G401 (cell line): ENCODE data around the gene NOX5. TPM values are rescaled to one million over a fixed set of nuclear protein-coding genes. Genes with fewer than 3 reads are reported as not detected.

Experiments
- DNase-seq: peaks from one replicate; pipeline ENCODE4 v3.0.0-alpha.2; 2015; ENCODE audit warnings: low spot score
- in situ Hi-C: cut with HindIII; loops from 2 replicates; pipeline ENCODE4 v1.10.0; 2016; ENCODE audit warnings: low sequenced_read_pairs, mixed read lengths
- total RNA-seq: library from RNA; depleted of rRNA; stranded (reverse); fragments of >200 nt; shearing (Covaris generic); gene quantifications from 2 replicates; pipeline ENCODE4 v1.2.3, GENCODE V29; 2014

Gene NOX5
- total RNA-seq, 1 experiment from 2014 or later = not detected

DNA sequence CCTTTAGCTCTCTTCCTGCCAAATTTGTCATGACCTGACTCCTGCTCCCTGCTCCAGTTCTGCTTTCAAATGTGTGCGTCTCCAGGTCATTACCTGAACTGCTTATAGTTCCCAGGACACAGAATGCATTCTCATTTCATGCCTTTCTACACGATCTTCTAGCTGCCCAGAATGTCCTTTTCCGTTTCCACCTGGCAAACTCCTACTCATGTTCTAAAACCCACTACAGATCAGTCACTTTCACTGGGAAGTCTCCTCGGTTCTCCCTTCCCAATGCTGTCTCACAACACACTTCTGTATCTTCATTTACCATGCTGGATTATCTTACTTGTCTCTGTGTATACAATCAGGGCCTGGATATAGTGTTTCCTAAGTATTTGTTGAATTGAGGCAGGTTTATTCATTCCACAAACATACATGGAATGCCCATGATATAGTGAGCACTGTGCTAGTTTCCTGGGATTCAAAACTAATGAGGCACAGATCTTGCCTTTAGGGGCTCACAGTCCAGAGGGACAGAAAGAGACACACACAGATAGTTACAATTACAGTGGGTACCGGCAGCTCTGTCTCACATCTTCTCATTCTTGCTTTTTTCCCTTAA is 1.6 kb upstream of the NOX5 start:
- in situ Hi-C loops = no loop called here
- no peak for DNase-seq

DNA sequence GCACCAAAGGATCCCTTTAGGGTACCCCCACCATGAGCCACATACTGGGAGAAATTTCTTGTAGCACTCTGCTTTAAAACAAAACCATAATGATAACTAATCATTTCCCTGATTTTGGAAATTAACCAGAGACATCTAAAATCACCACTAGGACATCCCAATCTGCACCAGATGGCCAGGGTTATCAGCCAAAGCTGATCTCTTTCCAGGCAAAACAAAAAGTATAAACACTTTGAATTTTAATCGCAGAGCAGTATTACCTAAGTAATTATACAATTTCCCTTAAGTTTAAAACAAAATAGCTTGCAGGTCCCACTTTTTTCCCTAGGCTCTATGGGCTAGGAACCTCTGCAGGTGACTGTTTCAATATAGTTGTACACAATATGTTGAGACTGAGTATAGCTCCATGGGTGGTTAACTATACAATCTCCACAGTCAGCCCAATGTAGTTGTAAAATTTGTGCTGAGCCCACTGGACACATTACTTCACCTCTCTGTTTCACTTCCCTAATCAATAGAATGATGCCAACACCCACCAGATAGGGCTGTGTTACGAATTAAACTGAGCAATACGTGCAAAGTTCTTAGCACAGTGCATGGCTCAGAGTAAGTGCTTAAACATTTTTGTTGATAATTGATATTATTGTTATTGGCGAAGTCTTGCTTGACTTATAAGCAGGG is 629 bp upstream of the NOX5 start:
- peak; percentile 27 for DNase-seq
- in situ Hi-C loops = no loop called here

DNA sequence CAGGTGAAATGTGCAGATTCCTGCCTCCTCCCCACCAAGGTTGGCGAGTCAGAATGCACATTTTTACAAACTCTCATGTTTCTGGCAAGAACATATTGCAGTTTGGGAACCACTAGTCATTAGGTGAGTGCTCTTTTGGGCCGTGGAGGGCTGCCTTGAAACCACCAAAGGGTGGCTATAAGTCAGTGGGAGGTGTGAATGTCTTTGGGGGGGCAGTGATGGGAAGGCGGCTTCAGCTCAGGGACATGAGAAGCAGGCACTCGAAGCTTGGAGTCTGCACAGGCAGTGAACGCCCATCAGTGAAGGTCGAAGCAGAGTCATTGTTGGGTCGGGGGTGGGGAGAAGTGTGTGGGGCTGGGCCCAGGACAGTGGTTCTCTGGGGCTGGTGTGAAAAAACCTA is 1.1 kb downstream of the NOX5 start:
- in situ Hi-C loops = no loop called here
- DNase-seq = no peak

DNA sequence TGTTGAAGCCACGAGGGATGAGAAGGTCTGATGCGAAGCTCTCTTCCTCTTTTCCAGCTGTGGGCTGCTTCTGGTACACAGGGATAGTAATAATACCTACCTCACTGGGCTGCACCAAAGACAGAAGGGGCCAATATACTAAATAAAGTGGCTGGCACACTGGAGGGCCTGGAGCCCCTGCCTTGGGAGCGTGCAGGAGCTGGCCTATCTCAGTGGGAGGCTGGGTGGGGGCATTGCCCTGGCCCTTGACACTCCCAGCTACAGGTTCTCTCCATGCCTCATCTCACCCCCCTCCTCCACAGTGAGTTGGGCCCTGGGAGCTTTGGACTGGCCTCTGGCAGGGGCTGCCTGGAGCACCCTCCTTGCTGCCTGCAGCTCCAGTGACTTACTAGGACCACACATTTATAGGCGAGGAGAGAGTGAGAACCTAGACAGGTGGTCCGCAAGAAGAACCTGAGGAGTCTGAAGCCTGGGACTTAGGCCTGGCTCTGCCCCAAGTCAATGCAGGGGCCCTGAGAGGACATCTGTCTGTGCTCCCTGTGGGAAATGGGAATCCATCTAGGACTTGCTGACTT is 1.6 kb downstream of the NOX5 start:
- DNase-seq = no peak
- in situ Hi-C loops = no loop called here

DNA sequence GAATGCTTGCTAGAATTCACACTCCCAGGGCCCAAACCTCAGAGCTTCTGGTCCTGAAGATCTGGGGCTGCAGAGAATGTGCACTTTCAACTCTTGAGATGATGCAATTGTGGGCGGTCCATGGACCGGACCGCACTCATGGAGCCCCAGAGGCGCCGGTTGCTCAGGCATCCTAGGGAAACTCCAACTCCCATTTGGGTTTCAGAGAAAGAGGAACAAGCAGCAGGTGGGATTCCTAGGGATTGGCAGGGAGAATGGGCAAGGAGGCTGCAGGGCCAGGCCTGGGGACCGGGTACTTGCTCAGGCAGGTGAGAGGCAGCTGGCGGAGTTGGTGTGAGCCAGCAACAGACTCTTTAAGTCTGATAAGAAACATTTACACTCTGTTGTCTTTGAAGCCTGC is 3.5 kb downstream of the NOX5 start:
- in situ Hi-C loops = no loop called here

DNA sequence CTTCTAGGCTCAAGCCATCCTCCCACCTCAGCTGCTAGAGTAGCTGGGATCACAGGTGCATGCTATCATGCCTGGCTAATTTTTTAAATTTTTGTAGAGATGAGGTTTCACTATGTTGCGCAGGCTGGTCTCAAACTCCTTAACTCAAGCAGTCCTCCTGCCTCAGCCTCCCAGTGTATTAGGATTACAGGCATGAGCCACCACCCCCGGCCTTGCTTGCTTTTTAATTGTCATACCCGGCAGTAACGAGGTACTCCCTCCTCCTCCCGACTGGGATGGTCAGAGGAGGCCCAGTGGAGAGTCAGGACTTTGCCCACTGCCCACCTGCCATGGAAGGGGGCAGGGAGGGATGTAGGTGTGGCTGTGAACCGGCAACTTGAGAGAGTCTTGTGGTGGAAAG is 4.5 kb downstream of the NOX5 start:
- in situ Hi-C loops = no loop called here
- no peak for DNase-seq

More for the DNA sequence above, 3.5 kb downstream of the NOX5 start:
- no peak for DNase-seq

DNA sequence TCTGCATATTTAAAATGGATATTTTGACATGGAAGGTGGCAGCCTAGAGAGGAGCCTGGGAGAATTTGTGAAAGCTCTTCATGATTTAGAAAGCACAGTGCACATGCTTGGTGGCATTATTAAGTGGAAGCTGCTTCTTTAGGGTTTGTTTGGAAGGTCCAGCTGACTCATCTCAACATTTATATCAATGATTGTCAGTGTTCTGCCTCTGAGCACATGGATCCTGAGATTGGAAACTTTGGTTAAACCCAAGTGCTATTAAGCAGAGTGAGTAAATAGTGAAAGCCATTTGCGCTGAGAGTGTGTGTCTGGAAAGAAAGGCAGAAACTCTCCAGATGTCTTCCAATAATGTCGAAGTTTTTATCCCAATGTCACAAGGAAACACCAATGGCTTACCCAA is 7.4 kb downstream of the NOX5 start:
- in situ Hi-C loops = no loop called here
- DNase-seq = no peak

DNA sequence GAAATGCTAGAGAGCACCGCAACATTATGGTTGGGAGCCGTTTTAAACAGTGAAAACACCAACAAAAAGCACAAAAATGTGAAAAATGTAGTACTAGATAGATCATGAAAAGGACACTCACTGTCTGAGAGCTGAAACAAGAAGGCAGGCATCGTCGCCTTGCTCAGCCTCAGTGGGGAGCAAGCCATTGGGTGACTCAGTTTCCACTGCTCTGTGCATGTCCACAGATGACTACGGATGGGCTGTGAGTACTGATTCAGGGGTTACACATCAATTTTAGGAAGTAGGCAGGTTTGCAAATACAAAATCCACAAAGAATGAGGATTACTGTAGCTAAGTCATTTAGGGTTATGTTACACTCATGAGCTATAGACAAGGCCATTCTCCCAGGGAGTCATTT is 10.8 kb downstream of the NOX5 start:
- in situ Hi-C loops = no loop called here
- DNase-seq = no peak

DNA sequence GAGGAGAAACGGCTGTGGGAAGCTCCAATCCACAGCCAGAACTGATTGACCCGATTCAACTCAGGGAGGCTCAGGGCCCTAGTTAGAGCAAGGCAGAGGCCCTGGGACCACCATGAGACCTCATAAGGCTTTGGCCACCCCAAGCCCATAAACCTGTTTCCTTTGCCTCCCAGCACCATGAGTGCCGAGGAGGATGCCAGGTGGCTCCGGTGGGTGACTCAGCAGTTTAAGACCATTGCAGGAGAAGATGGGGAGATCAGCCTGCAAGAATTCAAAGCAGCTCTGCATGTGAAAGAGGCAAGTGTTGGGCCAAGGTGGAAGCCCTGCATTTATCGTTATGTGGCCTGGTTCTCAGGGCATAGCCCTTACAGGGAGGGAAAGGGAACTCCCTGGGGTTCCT is 11.9 kb downstream of the NOX5 start:
- no peak for DNase-seq
- in situ Hi-C loops = no loop called here

DNA sequence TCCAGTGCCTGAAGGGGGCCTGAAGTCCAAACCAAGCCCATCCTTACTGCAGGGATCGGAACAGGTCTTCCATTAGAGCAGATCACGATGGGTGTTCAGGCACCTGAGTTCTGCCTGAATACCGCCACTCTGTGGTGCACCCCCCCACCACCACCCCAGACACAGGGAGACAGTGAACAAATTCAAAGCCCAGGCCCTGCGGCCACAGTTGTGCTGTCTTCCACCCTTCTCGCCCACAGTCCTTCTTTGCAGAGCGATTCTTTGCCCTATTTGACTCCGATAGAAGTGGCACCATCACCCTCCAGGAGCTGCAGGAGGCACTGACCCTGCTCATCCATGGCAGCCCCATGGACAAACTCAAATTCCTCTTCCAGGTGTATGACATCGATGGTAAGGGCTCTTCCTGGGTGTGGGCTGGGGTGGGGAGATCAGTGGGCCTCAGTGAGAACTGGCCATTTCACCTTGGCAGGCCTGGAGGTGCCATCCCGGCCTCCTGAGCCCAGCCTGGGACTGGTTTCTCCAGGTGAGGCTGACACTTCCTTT is 13.6 kb downstream of the NOX5 start:
- in situ Hi-C loops = no loop called here
- DNase-seq = no peak

DNA sequence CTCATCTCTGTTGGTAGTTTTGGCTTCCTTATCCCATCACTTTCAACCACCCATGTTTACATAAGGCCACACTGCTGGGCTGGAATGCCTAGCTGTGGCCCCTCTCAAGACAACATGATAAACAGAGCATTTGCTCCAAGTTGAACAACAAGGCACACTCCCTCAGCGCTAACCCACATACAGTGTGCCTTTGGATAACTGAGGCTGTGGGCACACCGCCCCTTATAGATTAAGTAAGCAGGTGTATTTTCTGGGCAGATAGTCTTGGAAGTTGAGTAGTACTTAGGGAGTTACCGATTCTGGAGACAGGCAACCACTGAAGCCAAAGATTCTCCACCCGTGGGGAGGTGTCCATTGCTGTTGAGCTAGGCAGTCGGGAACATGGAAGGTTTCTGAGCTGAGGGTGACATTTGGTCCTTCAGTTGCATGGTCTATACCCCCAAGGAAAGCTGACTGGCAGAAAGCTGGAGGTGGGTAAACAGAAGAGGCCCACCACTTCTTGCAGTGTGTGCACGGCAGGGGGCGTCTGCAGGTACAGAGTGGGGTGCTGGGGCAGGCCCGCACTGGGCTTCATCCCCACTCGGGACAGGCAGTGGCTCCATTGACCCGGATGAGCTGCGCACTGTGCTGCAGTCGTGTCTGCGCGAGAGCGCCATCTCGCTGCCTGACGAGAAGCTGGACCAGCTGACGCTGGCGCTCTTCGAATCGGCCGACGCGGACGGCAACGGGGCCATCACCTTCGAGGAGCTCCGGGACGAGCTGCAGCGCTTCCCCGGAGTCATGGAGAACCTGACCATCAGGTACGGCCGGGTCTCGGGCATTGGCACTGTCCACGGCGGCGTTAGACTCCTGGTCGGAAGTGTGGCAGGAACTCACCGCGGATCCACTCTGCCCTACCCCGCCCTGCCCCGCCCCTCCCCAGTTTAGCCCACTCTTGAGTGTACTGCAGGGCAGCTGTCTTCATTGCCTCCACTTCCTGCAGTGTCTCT is 16.8 kb downstream of the NOX5 start:
- peak; percentile 18 for DNase-seq
- in situ Hi-C loops = no loop called here

DNA sequence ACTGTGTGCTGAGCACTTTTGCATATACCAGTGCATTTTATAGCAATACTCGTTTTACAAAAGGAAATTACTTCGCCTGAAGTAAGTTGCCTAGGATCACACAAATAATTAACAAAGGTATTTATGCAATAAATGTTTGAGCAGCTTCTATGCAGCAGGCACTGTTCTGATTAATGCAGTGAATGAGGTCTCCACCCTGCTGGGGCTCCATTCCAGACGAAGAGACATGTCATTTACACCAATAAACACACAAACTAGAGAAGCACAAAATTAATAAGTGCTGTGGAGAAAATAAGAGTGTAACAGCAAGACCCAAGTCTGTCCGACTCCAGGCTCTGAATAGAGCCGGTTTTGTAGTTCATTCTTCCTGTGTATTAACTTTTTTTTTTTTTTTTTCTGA is 17.5 kb downstream of the NOX5 start:
- in situ Hi-C loops = no loop called here
- no peak for DNase-seq

DNA sequence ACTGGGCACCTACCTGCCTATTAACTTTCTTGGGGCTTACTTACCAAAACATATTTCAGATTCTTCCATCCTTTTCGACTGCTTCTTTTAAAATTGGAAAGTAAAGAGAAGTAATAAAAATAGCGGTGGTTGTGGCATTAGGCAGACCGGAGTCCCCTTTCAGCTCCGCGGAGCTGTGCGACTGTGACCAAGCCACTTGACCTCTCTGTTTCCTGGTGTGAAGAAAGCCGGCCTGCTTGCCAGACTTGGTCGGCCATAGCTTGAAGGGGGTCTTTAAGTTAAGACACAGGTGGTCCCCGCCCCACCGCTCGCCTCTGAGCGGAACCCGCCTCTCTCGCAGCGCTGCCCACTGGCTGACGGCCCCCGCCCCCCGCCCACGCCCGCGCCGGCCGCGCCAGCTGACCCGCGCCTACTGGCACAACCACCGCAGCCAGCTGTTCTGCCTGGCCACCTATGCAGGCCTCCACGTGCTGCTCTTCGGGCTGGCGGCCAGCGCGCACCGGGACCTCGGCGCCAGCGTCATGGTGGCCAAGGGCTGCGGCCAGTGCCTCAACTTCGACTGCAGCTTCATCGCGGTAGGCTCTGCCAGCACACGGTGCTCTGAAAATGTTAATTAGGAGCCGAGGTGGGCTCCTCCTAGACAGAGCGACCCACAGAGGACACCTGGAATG is 18.3 kb downstream of the NOX5 start:
- DNase-seq = no peak
- in situ Hi-C loops = no loop called here

DNA sequence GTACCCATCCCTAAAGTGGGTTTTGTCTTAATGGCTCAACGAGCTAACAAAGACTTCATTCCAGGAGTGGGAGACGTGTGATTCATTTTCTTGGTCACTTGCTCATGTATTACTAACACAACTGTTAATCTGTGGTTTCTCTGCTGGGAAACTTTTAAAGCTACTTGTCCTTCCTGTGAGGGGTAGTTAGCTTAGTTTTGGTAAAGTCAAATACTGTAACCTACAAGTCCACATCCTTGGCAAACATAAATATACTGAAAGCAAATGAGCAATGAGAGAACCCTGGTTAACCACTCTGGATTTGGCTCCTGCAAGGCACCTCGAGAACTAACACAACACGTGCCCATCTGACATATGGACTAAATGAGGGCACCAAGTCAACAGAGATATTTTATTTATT is 19.9 kb downstream of the NOX5 start:
- in situ Hi-C loops = no loop called here
- no peak for DNase-seq

DNA sequence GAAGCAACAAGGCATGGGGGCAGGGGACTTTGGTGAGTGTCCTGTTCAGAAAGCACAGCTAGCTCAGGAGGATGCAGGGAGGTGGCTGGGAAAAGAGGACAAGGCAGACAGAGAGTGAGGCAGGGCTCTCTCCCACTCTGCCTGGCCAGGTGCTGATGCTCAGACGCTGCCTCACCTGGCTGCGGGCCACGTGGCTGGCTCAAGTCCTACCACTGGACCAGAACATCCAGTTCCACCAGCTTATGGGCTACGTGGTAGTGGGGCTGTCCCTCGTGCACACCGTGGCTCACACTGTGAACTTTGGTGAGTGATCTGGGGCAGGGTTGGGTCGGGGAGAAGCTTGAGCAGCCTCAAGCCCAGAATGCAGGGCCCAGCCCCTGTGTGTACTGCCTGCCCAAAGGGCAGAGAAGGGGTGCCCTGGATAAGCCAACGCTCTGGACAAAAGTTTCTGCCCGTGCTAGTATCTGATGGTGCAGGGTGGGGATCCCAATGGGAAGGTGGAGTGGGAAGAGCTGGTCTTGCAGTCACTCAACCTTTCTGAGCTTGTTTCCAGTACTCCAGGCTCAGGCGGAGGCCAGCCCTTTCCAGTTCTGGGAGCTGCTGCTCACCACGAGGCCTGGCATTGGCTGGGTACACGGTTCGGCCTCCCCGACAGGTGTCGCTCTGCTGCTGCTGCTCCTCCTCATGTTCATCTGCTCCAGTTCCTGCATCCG is 20.9 kb downstream of the NOX5 start:
- in situ Hi-C loops = no loop called here
- DNase-seq = no peak

DNA sequence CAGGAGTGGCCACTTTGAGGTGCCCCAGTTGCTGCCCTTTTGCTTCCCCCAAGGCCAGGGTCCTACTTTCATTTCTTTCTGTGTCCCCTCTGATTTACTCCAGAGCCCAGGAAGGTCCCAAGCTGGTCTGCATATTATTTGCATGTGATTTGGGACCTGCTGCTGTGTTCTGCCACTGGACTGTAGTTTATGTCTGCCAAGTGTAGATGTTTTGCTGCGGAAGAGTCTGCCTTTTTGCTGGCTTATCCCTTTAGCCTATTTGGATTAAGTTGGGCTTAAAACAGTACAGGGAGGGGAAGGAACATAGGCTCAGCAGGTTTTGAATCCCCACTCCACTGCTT is 21.4 kb downstream of the NOX5 start:
- in situ Hi-C loops = no loop called here
- DNase-seq = no peak

DNA sequence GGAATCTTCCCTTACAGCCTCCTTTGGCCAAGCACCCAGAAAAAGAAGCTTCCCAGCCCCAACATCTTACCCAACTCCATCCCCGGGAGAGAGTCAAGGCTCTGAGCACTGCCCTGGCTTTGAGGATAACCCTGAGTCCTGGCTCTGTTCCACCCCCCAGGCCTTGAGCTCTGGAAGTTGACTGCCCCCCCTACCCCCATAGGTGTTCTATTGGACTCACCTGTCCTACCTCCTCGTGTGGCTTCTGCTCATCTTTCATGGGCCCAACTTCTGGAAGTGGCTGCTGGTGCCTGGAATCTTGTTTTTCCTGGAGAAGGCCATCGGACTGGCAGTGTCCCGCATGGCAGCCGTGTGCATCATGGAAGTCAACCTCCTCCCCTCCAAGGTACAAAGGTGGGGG is 22.3 kb downstream of the NOX5 start:
- no peak for DNase-seq
- in situ Hi-C loops = no loop called here

DNA sequence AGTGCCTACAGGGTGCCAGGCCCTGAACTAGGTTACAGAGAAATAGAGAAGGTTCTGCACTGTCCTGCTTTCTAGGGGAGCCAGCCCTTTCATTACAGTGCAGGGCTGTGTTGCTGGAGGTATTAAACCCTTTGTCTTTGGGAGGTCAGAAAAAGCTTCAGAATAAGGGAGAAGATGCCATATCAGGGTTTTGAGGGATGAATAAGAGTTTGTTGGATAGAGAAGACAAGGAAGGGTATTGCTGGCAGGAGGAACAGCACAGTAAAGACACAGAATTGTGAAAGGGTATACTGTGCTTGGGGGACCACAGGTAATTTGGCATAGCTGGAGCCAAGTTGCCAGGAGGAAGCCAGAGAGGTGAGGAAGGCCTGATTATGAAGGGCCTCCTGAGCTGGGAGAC is 23.0 kb downstream of the NOX5 start:
- no peak for DNase-seq
- in situ Hi-C loops = no loop called here

DNA sequence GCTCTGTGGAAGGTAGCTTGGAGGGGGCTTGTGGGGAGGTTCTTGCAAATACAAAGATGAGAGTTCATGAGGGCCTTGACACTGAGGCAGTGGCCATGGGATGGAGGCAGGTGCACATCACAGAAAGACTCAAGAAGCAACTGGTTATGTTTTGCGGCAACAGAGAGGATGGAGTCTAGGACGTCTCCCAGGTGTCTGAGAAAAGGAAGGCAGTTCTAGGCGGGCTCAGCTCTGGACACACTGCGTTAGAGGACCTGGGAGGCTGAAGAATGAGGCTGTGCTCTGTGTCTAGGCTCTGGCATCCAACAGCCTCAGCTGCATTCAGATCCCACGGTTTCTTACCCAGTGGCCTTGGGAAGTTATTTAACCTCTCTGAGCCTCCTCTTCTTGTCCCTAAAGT is 23.5 kb downstream of the NOX5 start:
- no peak for DNase-seq

More for the DNA sequence above, 23.5 kb downstream of the NOX5 start:
- in situ Hi-C loops = no loop called here
